Posterior vena cava (tissue), 2 donors: ENCODE results near the gene SP2. TPM values are rescaled to one million over a fixed set of nuclear protein-coding genes. Genes with fewer than 3 reads are reported as not detected.

Experiments
- DNase-seq: peaks from one replicate; pipeline ENCODE4 v3.0.0-alpha.2; 2020; ENCODE audit warnings: low spot score
- intact Hi-C, 2 donors: fragments of 100-400 bp; cut with DNase I; formaldehyde crosslinking; loops; one replicate each; pipeline versions ENCODE4 v1.14.1 to v1.14.2; 2022 to 2023
- total RNA-seq, 2 donors: library from RNA; stranded (reverse); fragmentation: NEBNext Ultra II Directional; extraction: Animal tissue kit (Norgen Biotek cat#: 25700); gene quantifications; one replicate each; pipeline ENCODE4 v1.2.1, GENCODE V29; 2021
- donor health status: DM: yes; HTN: yes; CAD: no.
- donor health status: DM: yes; HTN: yes; CAD: no.

Gene SP2
- total RNA-seq, 2 donors from 2014 or later = 13.0 to 15.8 TPM

GRCh38 chr17:47884427-47884740, 11.7 kb upstream of the SP2 start:
- intact Hi-C loops = no loop called here
- no peak for DNase-seq

- no peak for DNase-seq
- intact Hi-C loops = no loop called here
These were observed 10.9 kb upstream of the SP2 start for GRCh38 chr17:47884905-47885730.

- intact Hi-C loops = loop anchor here (2.0 kb wide), 2 partner anchors 43 to 47 kb away; partner anchors contain the start of gene SCRN2 (in 1 of the 2)
- DNase-seq = no peak
These were observed 7.7 kb upstream of the SP2 start for GRCh38 chr17:47888293-47888692.

- DNase-seq = peak; percentile 95
- intact Hi-C loops = loop anchor here (2.0 kb wide), 3 partner anchors 45 to 51 kb away; partner anchors contain the start of gene SCRN2 (in 1 of the 2)
These were observed 6.1 kb upstream of the SP2 start for GRCh38 chr17:47889734-47890529.

- intact Hi-C loops = loop anchor here in 1 of 2 donors (2.0 kb wide), 1 partner anchor 53 kb away; no protein-coding TSS in a partner anchor
- DNase-seq = no peak
These were observed 4.4 kb upstream of the SP2 start for GRCh38 chr17:47891545-47892088.

- intact Hi-C loops = loop anchor here (5.0 kb wide), 2 partner anchors 48 to 53 kb away; partner anchors contain the start of gene PNPO (in 1 of the 2)
These were observed 1.3 kb upstream of the SP2 start for GRCh38 chr17:47894498-47895346.

GRCh38 chr17:47895347-47895855, 635 bp upstream of the SP2 start:
- intact Hi-C loops = loop anchor here (5.0 kb wide), 2 partner anchors 47 to 52 kb away; partner anchors contain the start of gene PNPO (in 1 of the 2)
- DNase-seq = peak; percentile 82

More at GRCh38 chr17:47894498-47895346, 1.3 kb upstream of the SP2 start:
- no peak for DNase-seq

GRCh38 chr17:47896672-47897490, 845 bp downstream of the SP2 start:
- no peak for DNase-seq
- intact Hi-C loops = loop anchor here (5.0 kb wide), 2 partner anchors 45 to 50 kb away; partner anchors contain the start of gene PNPO (in 1 of the 2)

- intact Hi-C loops = loop anchor here (5.0 kb wide), 2 partner anchors 45 to 50 kb away; partner anchors contain the start of gene PNPO (in 1 of the 2)
- DNase-seq = no peak
These were observed 1.5 kb downstream of the SP2 start for GRCh38 chr17:47897561-47897960.

- intact Hi-C loops = loop anchor here (5.0 kb wide), 2 partner anchors 44 to 49 kb away; partner anchors contain the start of gene PNPO (in 1 of the 2)
- DNase-seq = no peak
These were observed 2.2 kb downstream of the SP2 start for GRCh38 chr17:47898241-47898640.

GRCh38 chr17:47899643-47900042, 3.6 kb downstream of the SP2 start:
- DNase-seq = no peak
- intact Hi-C loops = loop anchor here (5.0 kb wide), 2 partner anchors 43 to 48 kb away; partner anchors contain the start of gene PNPO (in 1 of the 2)

GRCh38 chr17:47901423-47901822, 5.4 kb downstream of the SP2 start:
- intact Hi-C loops = no loop called here
- DNase-seq = no peak

- intact Hi-C loops = no loop called here
- DNase-seq = no peak
These were observed 6.2 kb downstream of the SP2 start for GRCh38 chr17:47902039-47902744.

- intact Hi-C loops = no loop called here
- DNase-seq = peak; percentile 87
These were observed 9.2 kb downstream of the SP2 start for GRCh38 chr17:47905221-47905733.

GRCh38 chr17:47906443-47906842, 10.4 kb downstream of the SP2 start:
- no peak for DNase-seq
- intact Hi-C loops = no loop called here

- DNase-seq = no peak
- intact Hi-C loops = no loop called here
These were observed 12.0 kb downstream of the SP2 start for GRCh38 chr17:47907932-47908562.
